Erythroblast (primary cell): Measurements from ENCODE around the gene KRTAP5-5.

ENCODE experiments used
- GATA1 ChIP-seq: IDR thresholded peaks from 2 replicates; pipeline ENCODE4 v1.6.1; 2011; ENCODE audit warnings: low read depth, mild to moderate bottlenecking, control low read depth, low read length, moderate library complexity
- POLR2A ChIP-seq: IDR thresholded peaks from 2 replicates; pipeline ENCODE4 v1.6.1; 2011; ENCODE audit warnings: mild to moderate bottlenecking, low read length

GRCh38 chr11:1644601-1645356, 15.2 kb downstream of the KRTAP5-5 start:
- no peak for TF ChIP-seq POLR2A
- no peak for TF ChIP-seq GATA1
